ENCODE results near the gene FOXF2.

DNA sequence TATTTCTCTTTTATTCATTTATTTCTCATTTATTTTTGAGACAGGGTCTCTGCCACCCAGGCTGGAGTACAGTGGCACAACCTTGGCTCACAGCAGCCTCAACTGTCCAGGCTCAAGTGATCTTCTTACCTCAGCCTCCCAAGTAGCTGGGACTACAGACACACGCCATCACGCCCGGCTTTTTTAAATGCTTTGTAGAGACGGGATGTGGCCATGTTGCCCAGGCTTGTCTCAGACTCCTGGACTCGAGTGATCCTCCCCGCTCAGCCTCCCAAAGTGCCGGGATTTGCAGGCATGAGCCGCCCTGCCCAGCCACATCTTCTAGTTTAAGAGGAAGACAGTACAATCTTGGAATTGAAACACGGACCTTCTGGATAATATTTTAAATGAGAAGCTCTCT lies 21.6 kb upstream of the FOXF2 start:
- TF ChIP-seq CTCF (IDR thresholded peaks at IDR 0.05) (no peak), EP300 (IDR thresholded peaks at IDR 0.05; ENCODE audit: low read depth) (no peak), POLR2AphosphoS5 (IDR thresholded peaks at IDR 0.05) (no peak)
